Loucy (cell line): ENCODE measurements around the gene C11orf87.

Source experiments
- H2AFZ ChIP-seq: fragments of 200-600 bp; sonication (generic); 2 replicates; pipeline ENCODE4 v1.6.0; 2016; ENCODE audit warnings: antibody characterized with exemption, mild to moderate bottlenecking, low read length, moderate library complexity
- H3F3A ChIP-seq: fragments of 200-600 bp; 2 replicates; pipeline ENCODE4 v1.6.0; 2016; ENCODE audit warnings: antibody characterized with exemption, low read depth, mild to moderate bottlenecking
- H3K27me3 ChIP-seq: fragments of 200-600 bp; sonication (generic); 2 replicates; pipeline ENCODE4 v1.6.1; 2014; ENCODE audit warnings: low read length, mild to moderate bottlenecking; ENCODE audit not compliant: insufficient read depth, poor library complexity, severe bottlenecking
- H3K36me3 ChIP-seq: fragments of 200-600 bp; sonication (generic); 2 replicates; pipeline ENCODE4 v1.6.1; 2016; ENCODE audit warnings: low read length; ENCODE audit not compliant: insufficient read depth
- H3K4me1 ChIP-seq: fragments of 200-600 bp; sonication (generic); 2 replicates; pipeline ENCODE4 v1.5.1; 2014; ENCODE audit warnings: low read length, mild to moderate bottlenecking; ENCODE audit not compliant: insufficient read depth, poor library complexity, severe bottlenecking
- H3K4me2 ChIP-seq: fragments of 200-600 bp; sonication (generic); 2 replicates; pipeline ENCODE4 v1.6.0; 2014; ENCODE audit warnings: antibody characterized with exemption, low read length, low read depth, mild to moderate bottlenecking; ENCODE audit not compliant: poor library complexity, severe bottlenecking
- H3K4me3 ChIP-seq: fragments of 200-600 bp; sonication (generic); 2 replicates; pipeline ENCODE4 v1.5.1; 2014; ENCODE audit warnings: low read length, mild to moderate bottlenecking, mixed read lengths; ENCODE audit not compliant: poor library complexity, severe bottlenecking
- H3K79me2 ChIP-seq: fragments of 200-600 bp; sonication (generic); 2 replicates; pipeline ENCODE4 v1.6.1; 2014; ENCODE audit warnings: low read length; ENCODE audit not compliant: insufficient read depth
- H3K9ac ChIP-seq: fragments of 200-600 bp; sonication (generic); 2 replicates; pipeline ENCODE4 v1.6.0; 2014; ENCODE audit warnings: mild to moderate bottlenecking, low read depth, low read length, moderate library complexity; ENCODE audit not compliant: poor library complexity, severe bottlenecking
- H3K9me2 ChIP-seq: fragments of 200-600 bp; sonication (generic); replicated peaks from 2 replicates; pipeline ENCODE4 v1.6.1; 2016; ENCODE audit warnings: low read depth, low read length, mixed read lengths
- H3K9me3 ChIP-seq: fragments of 200-600 bp; sonication (generic); 2 replicates; pipeline ENCODE4 v1.6.1; 2014; ENCODE audit warnings: mild to moderate bottlenecking, antibody characterized with exemption, low read length, low read depth; ENCODE audit not compliant: insufficient read depth
- H4K20me1 ChIP-seq: fragments of 200-600 bp; sonication (generic); 2 replicates; pipeline ENCODE4 v1.6.0; 2014; ENCODE audit warnings: antibody characterized with exemption, low read length, mild to moderate bottlenecking; ENCODE audit not compliant: insufficient read depth, poor library complexity, severe bottlenecking
- EZH2phosphoT487 ChIP-seq: fragments of 200-600 bp; IDR thresholded peaks from 2 replicates; pipeline ENCODE4 v1.6.1; 2018; ENCODE audit warnings: antibody characterized with exemption, mild to moderate bottlenecking, moderate library complexity, borderline replicate concordance
- TF ChIP-seq, protein P1 (sequence below): fragments of 200-600 bp; sonication (generic); conservative IDR thresholded peaks from 2 replicates; pipeline ENCODE4 v1.5.1; 2014; ENCODE audit warnings: mild to moderate bottlenecking, antibody characterized with exemption, low read length

C11orf87 gene

DNA sequence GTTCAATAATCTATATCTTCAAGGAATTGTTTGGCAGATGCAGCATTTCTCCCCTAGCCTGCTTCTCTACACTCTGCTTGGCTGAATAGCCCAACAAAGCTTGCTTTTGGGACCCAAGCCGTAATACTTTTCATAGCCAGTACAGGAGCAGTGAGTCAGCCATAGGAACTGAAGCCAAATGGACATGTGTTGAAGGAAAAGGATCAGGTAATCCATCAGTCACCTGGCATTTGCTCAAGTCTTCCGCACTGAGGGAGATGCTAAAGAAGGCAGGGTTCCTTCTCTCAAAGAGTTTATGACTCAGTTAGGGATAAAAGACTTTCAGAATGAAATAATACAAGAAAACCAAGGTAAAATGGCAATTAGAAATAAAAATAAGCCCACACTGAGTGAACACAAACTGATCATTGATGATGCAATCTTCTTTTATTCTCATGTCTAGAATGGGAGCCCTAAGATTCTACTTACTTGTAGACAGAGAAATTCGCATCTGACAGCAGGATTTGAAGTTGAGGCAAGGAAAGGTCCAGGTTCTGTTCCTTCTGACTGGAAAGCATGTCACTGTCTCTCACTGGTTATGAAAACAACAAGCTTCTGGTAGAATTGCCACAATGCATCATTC lies 13.2 kb downstream of the C11orf87 start:
- Histone ChIP-seq H3K9ac (no peak overlapping the region), H3K9me2 (no peaks in the 10 kb centered on the region), H3F3A (no peaks in the 10 kb centered on the region), H3K36me3 (no peaks in the 10 kb centered on the region), H3K4me3 (no peak overlapping the region), H3K9me3 (no peaks in the 10 kb centered on the region), H4K20me1 (no peaks in the 10 kb centered on the region), H3K79me2 (no peaks in the 10 kb centered on the region), H3K27me3 (no peaks in the 10 kb centered on the region), H2AFZ (no peak overlapping the region), H3K4me2 (no peak overlapping the region), H3K4me1 (no peaks in the 10 kb centered on the region)
- no peak for TF ChIP-seq EZH2phosphoT487
- TF ChIP-seq, protein P1, sequence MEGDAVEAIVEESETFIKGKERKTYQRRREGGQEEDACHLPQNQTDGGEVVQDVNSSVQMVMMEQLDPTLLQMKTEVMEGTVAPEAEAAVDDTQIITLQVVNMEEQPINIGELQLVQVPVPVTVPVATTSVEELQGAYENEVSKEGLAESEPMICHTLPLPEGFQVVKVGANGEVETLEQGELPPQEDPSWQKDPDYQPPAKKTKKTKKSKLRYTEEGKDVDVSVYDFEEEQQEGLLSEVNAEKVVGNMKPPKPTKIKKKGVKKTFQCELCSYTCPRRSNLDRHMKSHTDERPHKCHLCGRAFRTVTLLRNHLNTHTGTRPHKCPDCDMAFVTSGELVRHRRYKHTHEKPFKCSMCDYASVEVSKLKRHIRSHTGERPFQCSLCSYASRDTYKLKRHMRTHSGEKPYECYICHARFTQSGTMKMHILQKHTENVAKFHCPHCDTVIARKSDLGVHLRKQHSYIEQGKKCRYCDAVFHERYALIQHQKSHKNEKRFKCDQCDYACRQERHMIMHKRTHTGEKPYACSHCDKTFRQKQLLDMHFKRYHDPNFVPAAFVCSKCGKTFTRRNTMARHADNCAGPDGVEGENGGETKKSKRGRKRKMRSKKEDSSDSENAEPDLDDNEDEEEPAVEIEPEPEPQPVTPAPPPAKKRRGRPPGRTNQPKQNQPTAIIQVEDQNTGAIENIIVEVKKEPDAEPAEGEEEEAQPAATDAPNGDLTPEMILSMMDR, result no peak

DNA sequence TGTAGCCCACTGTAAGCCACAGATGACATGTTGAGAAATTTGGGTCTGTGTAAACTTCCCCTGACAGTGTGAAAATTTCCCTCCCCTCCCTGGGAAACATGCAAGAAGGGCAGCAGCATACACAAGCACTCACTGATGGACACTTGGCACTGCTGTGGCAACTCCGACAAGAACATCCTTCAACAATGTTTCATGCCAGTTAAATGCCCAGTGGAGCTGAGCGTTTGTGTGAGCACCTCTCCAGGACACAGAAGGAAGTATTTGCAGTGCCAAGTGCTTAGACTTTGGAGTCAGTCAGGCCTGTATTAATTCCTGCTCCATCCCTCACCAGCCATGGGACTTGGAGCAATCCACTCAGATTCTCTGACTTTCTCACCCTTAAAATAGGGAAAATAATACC lies 17.7 kb downstream of the C11orf87 start:
- H3K4me1 ChIP-seq, result no peaks in the 10 kb centered on the region
- H3F3A ChIP-seq, result no peaks in the 10 kb centered on the region
- no peaks in the 10 kb centered on the region; the same call in 1 of the 2 replicates for H3K9me2 ChIP-seq
- H3K4me3 ChIP-seq, result no peak overlapping the region
- no peaks in the 10 kb centered on the region for H3K9me3 ChIP-seq
- H4K20me1 ChIP-seq, result no peaks in the 10 kb centered on the region
- H3K27me3 ChIP-seq, result no peaks in the 10 kb centered on the region
- H3K79me2 ChIP-seq, result no peaks in the 10 kb centered on the region
- no peak overlapping the region for H3K9ac ChIP-seq
- H3K4me2 ChIP-seq, result no peak overlapping the region
- H2AFZ ChIP-seq, result no peak overlapping the region
- TF ChIP-seq EZH2phosphoT487, result no peak
- TF ChIP-seq, protein P1, result no peak
- no peaks in the 10 kb centered on the region for H3K36me3 ChIP-seq

DNA sequence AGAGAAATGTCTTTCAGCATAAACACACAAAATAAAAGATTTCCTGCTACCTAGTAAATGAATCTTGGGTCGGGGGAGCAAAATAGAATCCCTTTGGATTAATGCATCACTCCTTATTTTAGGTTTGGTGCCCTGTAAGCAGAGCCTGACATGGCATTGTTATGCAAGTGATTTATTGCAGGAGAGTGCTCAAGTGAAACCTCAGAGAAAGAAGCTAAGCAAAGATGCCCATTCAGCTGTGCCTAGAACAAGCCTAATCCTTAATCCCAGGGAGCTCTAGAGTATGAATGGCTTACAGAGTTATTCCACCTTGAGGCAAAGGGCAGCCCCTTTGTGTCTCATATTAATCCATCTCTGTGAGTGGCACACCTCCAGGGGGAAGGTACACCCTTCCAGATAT lies 21.1 kb downstream of the C11orf87 start:
- no peaks in the 10 kb centered on the region for H3K36me3 ChIP-seq
- no peaks in the 10 kb centered on the region for H3F3A ChIP-seq
- no peaks in the 10 kb centered on the region for H4K20me1 ChIP-seq
- H3K79me2 ChIP-seq, result no peaks in the 10 kb centered on the region
- no peaks in the 10 kb centered on the region for H3K4me1 ChIP-seq
- TF ChIP-seq EZH2phosphoT487, result no peak
- TF ChIP-seq, protein P1, result no peak
- no peaks in the 10 kb centered on the region for H3K9me3 ChIP-seq
- no peak overlapping the region for H2AFZ ChIP-seq
- H3K9ac ChIP-seq, result no peak overlapping the region
- no peaks in the 10 kb centered on the region; the same call in 1 of the 2 replicates for H3K9me2 ChIP-seq
- H3K4me3 ChIP-seq, result no peak overlapping the region
- no peaks in the 10 kb centered on the region for H3K27me3 ChIP-seq
- no peak overlapping the region for H3K4me2 ChIP-seq
